MM.1S (cell line): ENCODE measurements around the gene EPHA5.

Source experiments
- DNase-seq: peaks from one replicate; pipeline ENCODE4 v3.0.0-alpha.2; 2015
- H2AFZ ChIP-seq: fragments of 300-600 bp; sonication (generic); 2 replicates; pipeline ENCODE4 v1.6.0; 2016; ENCODE audit warnings: antibody characterized with exemption, low read length
- H3F3A ChIP-seq: fragments of 300-600 bp; sonication (generic); 2 replicates; pipeline ENCODE4 v1.6.1; 2016; ENCODE audit warnings: mild to moderate bottlenecking, antibody characterized with exemption, low read length, moderate library complexity, mixed read lengths; ENCODE audit not compliant: insufficient read depth
- H3K27ac ChIP-seq: fragments of 300-600 bp; sonication (generic); 2 replicates; pipeline ENCODE4 v1.5.1; 2016; ENCODE audit warnings: mild to moderate bottlenecking, low read length
- H3K27me3 ChIP-seq: fragments of 300-600 bp; sonication (generic); replicated peaks from 2 replicates; pipeline ENCODE4 v1.6.0; 2016; ENCODE audit warnings: low read length; ENCODE audit not compliant: insufficient read depth
- H3K36me3 ChIP-seq: fragments of 300-600 bp; sonication (generic); replicated peaks from 2 replicates; pipeline ENCODE4 v1.6.1; 2016; ENCODE audit warnings: mild to moderate bottlenecking, low read length, mixed read lengths; ENCODE audit not compliant: insufficient read depth
- H3K4me1 ChIP-seq: fragments of 300-600 bp; sonication (generic); 2 replicates; pipeline ENCODE4 v1.6.1; 2016; ENCODE audit warnings: low read length, mixed read lengths
- H3K4me2 ChIP-seq: fragments of 300-600 bp; sonication (generic); 2 replicates; pipeline ENCODE4 v1.6.0; 2016; ENCODE audit warnings: low read depth, low read length
- H3K4me3 ChIP-seq: fragments of 300-600 bp; sonication (generic); 2 replicates; pipeline ENCODE4 v1.5.1; 2016; ENCODE audit warnings: low read length, mixed read lengths
- H3K79me2 ChIP-seq: fragments of 300-600 bp; sonication (generic); 2 replicates; pipeline ENCODE4 v1.6.1; 2016; ENCODE audit warnings: mixed run types, low read length, mixed read lengths
- H3K9ac ChIP-seq: fragments of 300-600 bp; sonication (generic); 2 replicates; pipeline ENCODE4 v1.6.1; 2016; ENCODE audit warnings: low read length, mixed read lengths
- H3K9me2 ChIP-seq: fragments of 300-600 bp; sonication (generic); replicated peaks from 2 replicates; pipeline ENCODE4 v1.6.1; 2016; ENCODE audit warnings: mild to moderate bottlenecking, low read length, mixed read lengths; ENCODE audit not compliant: insufficient read depth
- H3K9me3 ChIP-seq: fragments of 300-600 bp; sonication (generic); replicated peaks from 2 replicates; pipeline ENCODE4 v1.6.1; 2016; ENCODE audit warnings: mild to moderate bottlenecking, low read length, mixed read lengths; ENCODE audit not compliant: insufficient read depth
- H4K20me1 ChIP-seq: fragments of 300-600 bp; sonication (generic); 2 replicates; pipeline ENCODE4 v1.6.1; 2016; ENCODE audit warnings: mild to moderate bottlenecking, low read length, moderate library complexity, mixed read lengths; ENCODE audit not compliant: insufficient read depth
- EZH2 ChIP-seq: fragments of 300-600 bp; sonication (generic); optimal IDR thresholded peaks from 2 replicates; pipeline ENCODE3; 2017; ENCODE audit warnings: low read depth, mild to moderate bottlenecking, antibody characterized with exemption, low read length, mixed read lengths
- EZH2phosphoT487 ChIP-seq: fragments of 300-600 bp; sonication (generic); IDR thresholded peaks from 2 replicates; pipeline ENCODE4 v1.6.1; 2018; ENCODE audit warnings: antibody characterized with exemption, low read length
- TF ChIP-seq, protein P1 (sequence below): fragments of 300-600 bp; sonication (generic); IDR thresholded peaks from 2 replicates; pipeline ENCODE4 v1.5.1; 2016; ENCODE audit warnings: antibody characterized with exemption, low read length, mixed read lengths

Gene EPHA5

DNA sequence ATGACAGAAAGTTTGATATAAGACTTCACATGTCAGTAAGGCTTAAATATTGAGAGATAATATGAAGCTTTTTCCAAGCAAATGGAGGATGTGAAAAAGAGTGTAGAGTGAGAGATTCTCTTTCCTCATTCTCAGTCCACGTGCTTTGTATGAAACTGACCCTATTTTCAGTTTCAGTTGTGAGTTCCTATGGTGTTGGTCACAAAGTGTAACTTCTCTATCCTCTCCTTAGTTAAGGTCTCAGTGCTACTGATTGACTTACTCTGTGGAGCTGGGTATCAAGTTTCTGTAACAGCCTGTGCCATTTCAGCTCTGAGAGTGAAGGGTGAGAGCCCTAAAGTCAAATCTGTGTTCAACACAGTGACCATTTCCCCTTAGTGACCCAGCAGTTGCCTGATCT is 277.2 kb downstream of the EPHA5 start:
- Histone ChIP-seq H3F3A (peaks cover 16% of the 10 kb centered on the region), H2AFZ (peak overlapping the region; percentile 33), H3K79me2 (no peaks in the 10 kb centered on the region), H3K9me2 (no peaks in the 10 kb centered on the region), H3K9ac (peak overlapping the region; percentile 14; the same call in 1 of the 2 replicates), H3K4me3 (no peak overlapping the region), H3K4me2 (peak overlapping the region; percentile 45), H3K36me3 (no peaks in the 10 kb centered on the region), H4K20me1 (no peaks in the 10 kb centered on the region), H3K27me3 (no peaks in the 10 kb centered on the region), H3K4me1 (peaks cover 16% of the 10 kb centered on the region), H3K27ac (peak overlapping the region; percentile 83), H3K9me3 (no peaks in the 10 kb centered on the region)
- peak; percentile 89 for DNase-seq
- TF ChIP-seq EZH2, result no peak
- TF ChIP-seq, protein P1, sequence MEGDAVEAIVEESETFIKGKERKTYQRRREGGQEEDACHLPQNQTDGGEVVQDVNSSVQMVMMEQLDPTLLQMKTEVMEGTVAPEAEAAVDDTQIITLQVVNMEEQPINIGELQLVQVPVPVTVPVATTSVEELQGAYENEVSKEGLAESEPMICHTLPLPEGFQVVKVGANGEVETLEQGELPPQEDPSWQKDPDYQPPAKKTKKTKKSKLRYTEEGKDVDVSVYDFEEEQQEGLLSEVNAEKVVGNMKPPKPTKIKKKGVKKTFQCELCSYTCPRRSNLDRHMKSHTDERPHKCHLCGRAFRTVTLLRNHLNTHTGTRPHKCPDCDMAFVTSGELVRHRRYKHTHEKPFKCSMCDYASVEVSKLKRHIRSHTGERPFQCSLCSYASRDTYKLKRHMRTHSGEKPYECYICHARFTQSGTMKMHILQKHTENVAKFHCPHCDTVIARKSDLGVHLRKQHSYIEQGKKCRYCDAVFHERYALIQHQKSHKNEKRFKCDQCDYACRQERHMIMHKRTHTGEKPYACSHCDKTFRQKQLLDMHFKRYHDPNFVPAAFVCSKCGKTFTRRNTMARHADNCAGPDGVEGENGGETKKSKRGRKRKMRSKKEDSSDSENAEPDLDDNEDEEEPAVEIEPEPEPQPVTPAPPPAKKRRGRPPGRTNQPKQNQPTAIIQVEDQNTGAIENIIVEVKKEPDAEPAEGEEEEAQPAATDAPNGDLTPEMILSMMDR, result no peak
- TF ChIP-seq EZH2phosphoT487, result no peak

DNA sequence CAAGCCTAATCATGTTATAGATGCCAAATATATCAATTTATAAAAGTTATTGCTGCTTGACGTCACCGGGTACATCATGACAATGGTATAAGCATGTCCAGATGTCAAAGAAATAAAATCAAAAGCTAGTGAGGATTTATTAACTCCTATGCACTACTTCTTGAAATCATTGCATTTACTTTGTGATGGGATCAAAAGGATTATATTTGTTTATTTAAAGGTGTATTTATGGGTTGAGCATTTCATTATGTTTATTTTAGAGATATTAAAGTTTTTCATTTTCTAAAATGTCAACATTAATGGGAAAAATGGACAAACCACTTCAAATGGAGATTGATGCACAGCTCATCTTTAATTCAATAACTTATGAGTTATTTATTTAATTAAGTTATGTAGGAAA is 277.8 kb downstream of the EPHA5 start:
- Histone ChIP-seq H2AFZ (peak overlapping the region; percentile 8; the same call in 1 of the 2 replicates), H3K4me2 (peak overlapping the region; percentile 45; the same call in 1 of the 2 replicates), H3K9me2 (no peaks in the 10 kb centered on the region), H3K9me3 (no peaks in the 10 kb centered on the region), H3K36me3 (no peaks in the 10 kb centered on the region), H3K4me1 (peaks cover 16% of the 10 kb centered on the region), H3K9ac (no peak overlapping the region), H3K79me2 (no peaks in the 10 kb centered on the region), H3K27ac (peak overlapping the region; percentile 83; the same call in 1 of the 2 replicates), H3K27me3 (no peaks in the 10 kb centered on the region), H4K20me1 (no peaks in the 10 kb centered on the region), H3F3A (peaks cover 16% of the 10 kb centered on the region), H3K4me3 (no peak overlapping the region)
- DNase-seq, result no peak
- TF ChIP-seq EZH2, result no peak
- no peak for TF ChIP-seq EZH2phosphoT487
- TF ChIP-seq, protein P1, result no peak

DNA sequence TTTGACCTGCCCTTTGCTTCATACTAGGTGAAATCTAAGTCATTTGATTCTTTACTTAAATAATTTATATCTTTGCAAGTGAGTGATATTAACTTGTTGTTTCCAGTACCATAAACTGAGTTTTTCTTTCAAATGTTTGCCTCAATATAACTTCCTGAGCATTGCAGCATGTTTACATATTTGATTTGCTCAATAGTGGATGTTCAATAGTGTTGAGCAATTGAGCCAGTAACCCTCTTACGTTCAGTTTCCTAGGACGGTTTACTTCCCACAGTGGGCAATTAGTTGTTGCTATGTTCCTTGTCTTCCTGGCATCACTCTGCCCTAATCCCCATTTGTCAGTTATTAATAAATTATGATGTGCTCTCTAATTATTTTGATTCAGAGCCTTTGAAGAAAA is 278.5 kb downstream of the EPHA5 start:
- Histone ChIP-seq H3F3A (peaks cover 16% of the 10 kb centered on the region), H2AFZ (no peak overlapping the region), H3K36me3 (no peaks in the 10 kb centered on the region), H3K9me3 (no peaks in the 10 kb centered on the region), H3K4me1 (peaks cover 16% of the 10 kb centered on the region), H3K9ac (no peak overlapping the region), H3K27me3 (no peaks in the 10 kb centered on the region), H3K79me2 (no peaks in the 10 kb centered on the region), H3K4me3 (no peak overlapping the region), H3K4me2 (no peak overlapping the region), H3K27ac (no peak overlapping the region), H3K9me2 (no peaks in the 10 kb centered on the region), H4K20me1 (no peaks in the 10 kb centered on the region)
- TF ChIP-seq EZH2 (no peak), EZH2phosphoT487 (no peak)
- TF ChIP-seq, protein P1, result no peak
- no peak for DNase-seq
